ENCODE data around the gene OLA1.

Gene OLA1

DNA sequence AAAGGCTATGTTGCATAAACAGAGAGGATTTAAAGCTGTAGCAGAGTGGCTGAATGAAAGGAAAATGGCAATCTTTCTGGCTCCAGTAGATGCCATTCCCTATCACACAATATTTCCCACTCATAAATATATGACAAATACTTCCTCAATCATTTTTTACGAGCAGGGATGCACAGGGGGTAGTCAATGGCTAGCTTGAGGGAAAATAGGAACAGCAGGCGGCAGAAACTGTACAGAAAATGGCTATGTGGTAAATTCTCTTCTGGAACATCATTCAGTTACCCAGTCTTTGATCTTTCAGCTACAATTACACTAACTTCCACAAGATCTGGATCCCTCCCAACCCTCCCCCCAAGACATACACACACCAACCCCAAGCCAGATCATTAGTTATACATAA, 127.2 kb downstream of the OLA1 start:
- DNase-seq: no peak

DNA sequence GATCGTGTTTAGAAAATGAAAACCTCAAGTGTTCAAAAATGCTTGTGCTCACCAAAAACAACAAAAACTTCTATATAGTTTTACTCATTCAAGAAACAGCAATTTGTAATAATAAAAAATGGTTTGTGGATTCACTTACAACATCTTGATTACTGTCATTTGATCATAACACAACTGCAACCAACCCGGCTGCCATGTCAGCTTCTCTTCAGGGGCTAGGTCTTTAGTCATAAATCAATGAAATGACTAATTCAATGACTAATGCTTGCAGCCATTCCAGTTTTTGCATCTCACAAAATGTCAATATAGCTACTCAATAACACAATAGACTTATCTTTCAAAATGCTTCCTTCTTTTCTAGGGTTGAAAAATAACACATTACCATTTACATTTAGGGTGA, 128.0 kb downstream of the OLA1 start:
- DNase-seq: no peak

DNA sequence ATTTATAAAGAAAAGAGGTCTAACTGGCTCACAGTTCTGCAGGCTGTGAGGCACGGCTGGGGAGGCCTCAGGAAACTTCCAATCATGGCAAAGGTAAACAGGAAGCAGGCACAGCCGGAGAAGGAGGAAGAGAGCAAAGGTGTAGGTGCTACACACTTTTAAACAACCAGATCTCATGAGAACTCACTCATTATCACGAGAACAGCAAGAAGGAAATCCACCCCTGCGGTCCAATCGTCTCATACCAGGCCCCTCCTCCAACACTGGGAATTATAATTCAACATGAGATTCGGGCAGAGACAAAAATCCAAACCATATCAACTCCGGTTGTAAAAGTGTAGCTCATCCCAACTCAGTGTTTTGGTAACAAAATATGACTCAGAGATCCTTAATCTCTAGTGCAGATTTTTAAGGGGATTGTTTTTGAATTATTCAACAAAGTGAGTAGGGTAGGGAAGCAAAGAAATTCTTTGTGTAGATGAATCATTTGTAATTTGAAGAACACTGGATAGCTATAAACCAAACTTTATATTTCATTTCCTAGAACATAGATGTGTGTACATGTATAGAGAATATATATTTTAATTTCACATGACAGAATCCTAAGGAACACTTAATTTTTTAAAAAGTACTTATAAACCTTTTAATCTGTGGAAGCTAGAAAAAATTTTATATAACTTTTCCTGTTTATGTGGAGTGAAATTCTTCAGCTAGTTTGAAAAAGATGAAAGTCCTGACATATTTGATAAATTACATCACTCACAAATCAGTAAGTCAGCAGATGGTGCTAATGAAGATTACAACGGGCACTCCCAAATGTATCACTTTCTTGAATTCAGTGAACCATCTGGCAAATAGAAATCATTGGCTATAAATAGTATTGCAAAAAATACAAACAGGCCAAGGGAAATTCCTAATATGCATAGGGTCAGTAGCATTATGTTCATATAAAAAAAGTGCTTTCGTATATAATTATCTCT, 130.1 kb downstream of the OLA1 start:
- no peak for DNase-seq

DNA sequence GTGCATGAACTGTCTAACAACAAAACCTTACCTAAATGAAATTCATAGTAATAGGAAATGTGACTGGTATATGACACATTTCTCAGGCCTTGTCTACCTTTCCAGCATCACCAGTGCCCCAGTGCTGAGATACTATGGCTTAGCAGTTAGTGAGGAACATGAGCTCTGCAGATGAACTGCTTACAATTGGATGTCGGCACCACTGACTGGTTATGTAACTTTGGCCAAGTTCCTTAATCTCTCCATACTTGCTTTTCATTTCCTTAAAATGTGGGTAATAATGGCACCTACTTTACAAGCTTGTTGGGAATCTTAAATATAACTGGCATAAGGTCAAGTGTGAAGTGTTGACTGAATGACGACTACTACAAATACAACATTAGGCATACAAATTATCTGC, 136.3 kb downstream of the OLA1 start:
- DNase-seq: no peak

DNA sequence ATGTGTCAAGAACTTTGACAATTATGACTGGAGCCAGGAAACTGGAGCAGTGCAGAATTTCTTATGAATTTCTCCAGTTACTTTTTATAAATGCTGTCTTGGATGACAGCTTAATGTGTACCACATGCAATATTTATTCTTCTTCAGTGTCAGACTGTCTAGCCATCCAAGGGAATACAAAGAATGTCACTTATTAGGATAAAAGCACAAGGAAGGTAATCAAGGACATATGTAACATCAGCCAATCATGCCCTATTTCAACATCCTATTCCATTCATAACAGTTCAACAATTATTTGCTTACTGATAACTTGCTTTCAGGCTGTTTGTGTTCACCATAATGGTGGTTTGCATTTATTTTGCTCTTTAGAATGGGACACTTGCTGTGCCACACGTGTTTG, 139.8 kb downstream of the OLA1 start:
- DNase-seq: no peak

DNA sequence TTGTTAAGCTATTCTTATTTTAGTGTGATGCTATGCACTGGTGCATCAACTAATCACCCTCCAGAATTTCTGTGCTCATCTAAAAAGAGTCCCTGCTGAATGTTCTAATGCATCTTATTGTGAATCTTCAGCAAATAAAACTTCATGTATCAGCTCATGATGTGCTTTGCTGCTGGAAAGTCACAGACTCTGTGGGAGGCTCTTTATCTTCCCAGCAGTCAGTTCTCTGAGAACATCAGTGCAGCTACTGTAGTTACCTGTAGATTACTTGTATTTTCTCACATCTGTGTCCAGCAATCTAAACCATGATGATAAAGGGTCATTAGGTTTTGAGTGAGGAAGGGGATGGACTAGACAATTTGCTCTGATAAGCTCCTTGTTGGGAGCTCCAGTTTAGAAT, 141.6 kb downstream of the OLA1 start:
- no peak for DNase-seq

DNA sequence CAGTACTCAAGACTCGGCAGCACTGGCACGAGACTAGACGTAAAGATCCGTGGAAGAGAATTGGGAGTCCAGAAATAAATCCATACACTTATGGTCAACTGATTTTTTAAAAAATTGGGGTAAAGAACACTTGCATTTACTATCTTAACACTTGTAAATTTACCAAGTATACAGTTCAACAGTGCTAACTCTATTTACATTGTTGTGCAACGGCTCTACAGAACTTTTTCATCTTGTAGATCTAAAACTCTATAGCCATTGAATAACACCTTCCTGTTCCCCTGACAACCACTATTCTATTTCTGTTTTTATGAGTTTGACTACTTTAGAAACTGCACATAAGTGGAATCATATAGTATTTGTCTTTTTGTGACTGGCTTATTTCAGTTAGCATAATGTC, 153.8 kb downstream of the OLA1 start:
- DNase-seq: no peak

DNA sequence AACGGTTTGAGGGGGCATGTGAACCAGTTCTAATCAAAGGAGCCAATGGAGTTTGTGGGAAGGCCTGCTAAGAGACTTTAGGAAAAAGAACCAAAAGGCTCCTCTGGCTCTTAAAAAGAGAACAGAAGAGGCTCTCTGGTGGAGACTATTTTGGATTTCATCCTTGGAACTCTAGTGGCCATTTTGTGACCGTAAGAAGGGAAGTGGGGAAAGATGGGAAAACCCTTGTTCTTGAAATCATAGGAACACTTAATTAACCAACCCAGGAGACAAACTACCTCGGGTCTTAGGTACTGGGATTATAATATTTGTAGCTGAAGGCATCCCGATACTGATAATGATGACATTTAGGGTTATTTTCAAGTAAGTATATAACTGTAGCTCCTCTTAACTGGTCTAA, 157.9 kb downstream of the OLA1 start:
- no peak for DNase-seq

DNA sequence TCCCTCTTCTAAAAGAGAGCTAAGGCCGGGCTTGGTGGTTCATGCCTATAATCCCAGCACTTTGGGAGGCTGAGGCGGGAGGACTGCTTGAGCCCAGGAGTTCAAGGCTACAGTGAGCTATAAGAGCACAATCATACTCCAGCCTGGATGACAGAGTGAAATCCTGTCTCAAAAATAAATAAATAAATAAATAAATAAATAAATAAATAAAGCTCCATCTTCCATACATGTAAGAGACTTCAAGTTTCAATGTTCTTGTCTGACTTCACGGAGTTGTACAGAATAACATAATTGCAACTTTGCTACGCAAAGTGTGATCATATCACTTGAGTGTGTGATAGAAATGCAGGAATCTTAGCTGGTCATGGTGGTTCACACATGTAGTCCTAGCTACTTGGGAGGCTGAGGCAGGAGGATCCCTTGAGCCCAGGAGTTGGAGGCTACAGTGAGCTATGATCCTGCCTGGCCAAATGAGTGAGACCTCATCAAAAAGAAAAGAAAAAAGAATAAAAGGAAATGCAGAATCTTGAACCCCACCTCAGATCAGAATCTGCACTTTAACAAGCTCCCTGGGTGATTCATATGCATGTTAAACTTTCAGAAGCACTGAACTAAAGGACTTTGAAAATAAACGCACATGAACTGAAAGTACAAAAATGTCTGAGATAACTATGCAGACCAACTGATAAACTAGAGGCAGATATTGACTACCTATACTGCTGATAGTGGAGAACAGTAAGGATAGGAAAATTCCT, 159.4 kb downstream of the OLA1 start:
- DNase-seq: no peak

DNA sequence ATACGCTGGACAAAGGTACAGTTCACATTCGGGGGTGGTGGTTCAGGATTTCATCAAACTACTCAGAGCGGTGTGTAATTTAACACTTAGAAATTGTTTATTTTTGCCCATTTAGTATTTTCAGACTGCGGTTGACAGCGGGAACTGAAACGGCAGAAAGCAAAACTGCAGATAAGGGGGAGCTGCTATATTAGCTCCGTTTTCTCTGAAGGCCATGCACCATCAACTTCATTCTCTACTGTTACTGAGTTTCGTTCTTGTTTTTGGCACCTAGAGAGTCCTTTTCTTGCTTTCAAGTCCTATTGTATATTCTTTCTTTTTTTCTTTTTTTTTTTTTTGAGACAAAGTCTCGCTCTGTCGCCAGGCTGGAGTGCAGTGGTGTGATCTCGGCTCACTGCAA, 161.6 kb downstream of the OLA1 start:
- DNase-seq: no peak

DNA sequence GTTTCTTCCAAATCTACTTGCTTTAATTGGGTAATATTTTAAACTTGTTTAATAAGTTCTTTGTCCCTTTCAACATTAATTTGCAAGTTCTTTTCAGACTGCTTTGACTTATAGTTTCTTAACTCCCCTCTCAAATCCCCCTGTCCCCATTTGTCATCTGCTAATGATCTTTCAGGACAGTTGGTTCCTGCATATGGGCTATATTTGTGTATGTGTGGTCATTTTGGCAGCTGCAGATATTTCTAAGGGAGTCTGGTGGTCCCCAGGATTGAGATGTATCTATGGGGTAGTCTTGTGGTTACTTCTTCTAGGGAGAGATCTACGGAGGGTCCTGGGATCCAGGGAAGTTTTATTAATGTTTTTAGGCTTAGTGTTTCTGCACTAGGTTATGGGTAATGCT, 162.6 kb downstream of the OLA1 start:
- no peak for DNase-seq

DNA sequence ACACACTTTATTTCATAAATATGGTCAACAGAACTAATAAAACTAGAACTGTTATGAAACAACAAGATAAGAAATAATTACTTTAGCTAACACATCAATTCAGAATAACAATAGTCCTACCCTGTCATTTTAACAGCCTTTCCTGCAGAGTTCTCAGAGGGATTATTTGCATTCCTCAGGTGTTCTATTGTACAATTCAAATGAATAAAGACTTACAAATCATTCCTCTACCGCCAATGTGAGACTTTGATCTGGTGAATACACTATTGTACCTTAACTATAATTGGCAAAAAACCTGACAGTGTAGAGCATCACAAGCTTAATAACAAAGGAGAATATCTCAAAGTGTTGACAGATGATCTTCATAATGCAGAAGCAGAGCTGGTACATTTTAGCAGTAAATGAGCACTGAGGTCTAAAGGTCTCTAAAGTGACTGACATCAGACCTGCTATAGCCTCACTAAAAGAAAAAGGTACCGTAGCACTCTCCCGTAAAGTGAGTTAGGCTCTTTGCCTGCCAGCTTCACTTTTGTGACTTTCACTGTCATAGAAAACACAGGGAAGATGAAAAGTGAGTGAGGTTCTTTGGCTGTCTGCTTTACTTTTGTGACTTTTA, 164.4 kb downstream of the OLA1 start:
- DNase-seq: no peak

DNA sequence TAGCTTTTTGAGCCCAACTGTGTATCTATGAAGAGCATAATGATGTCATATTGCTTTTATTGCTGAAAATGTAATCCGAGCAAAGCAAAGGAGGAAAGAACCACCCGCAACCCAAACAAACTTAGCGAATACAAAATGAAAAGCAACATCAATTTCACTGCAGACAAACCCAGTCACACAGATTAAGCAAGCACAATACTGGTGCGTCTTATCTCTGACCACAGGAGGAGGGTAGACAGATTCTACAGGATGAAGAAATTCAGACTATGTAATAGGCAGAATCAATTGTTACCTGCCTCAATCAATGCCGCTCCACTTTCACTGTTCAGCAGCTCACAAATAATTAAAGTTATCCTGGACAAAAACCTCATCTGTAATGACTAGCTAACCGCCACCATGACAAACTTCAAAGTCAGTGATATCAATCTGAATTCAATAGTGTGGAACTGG, 167.6 kb downstream of the OLA1 start:
- DNase-seq: no peak

DNA sequence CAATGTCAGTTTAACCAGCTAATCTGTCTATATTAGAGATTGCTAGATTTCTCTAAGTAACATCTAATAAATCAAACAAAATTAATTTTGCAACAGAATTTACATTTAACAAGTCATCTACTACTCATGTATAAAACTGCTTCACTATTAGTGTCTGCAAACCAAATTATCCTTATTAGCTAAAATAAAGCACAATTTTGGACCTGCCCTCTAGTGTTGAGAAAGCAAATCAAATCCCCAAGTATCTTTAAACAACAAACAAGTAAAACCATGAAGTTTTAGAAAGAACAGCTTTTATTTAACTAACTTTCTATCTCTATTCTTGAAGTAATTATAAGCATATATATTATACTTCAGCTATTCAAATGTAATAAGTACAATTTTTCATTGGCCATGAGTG, 170.1 kb downstream of the OLA1 start:
- DNase-seq: no peak

DNA sequence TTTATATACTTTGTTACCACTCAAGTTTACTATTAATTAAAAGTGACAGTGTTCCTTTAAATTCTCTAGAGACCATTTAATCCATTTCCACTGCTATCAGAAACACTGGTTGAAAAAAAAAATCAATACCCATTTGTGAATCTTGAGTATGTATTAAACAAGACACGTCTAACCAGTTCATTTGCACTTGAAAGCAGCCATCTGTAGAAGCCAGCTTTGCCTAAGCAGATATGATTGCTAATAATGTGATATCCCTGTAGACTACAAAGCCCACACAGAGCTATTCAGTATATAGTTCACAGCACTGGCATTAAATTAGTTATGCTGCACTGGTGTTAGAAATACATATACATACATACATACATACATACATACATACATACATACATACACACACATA, 171.4 kb downstream of the OLA1 start:
- no peak for DNase-seq

DNA sequence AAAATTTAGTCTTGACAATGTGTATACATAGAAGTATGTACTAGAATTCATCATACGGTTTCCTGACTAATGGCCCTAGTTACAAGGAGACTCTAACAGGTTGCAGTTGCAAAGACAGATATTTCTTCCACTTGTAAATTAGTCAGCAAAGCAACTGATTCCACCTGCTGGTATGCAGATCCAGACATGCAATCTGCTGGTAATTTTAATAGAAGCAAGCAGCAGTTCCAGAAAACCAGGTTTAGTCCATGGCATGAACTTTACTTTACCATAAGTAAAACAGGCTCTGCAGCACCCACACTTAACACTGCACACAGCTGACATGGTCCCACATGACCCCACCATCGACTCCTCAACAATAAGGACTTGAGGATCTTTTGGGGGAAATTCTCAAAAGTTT, 172.3 kb downstream of the OLA1 start:
- no peak for DNase-seq

DNA sequence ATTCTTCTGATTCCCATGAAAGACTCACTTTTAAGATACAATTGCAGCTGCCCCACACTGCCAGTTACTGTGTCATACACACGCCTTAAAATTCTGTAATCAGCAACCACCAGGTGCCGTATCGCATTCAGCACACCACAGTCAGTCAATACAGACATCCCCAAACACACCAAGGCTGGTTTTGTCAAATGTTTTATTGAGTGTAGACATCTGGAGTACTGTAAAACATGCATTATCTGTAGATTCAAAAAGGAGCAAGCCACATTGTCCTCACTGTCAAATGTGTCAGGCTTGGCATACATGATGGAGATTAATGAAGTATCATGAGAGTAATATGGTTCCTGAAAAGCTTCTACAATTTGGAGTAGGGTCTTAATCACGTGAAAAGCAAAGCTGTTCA, 173.5 kb downstream of the OLA1 start:
- no peak for DNase-seq

DNA sequence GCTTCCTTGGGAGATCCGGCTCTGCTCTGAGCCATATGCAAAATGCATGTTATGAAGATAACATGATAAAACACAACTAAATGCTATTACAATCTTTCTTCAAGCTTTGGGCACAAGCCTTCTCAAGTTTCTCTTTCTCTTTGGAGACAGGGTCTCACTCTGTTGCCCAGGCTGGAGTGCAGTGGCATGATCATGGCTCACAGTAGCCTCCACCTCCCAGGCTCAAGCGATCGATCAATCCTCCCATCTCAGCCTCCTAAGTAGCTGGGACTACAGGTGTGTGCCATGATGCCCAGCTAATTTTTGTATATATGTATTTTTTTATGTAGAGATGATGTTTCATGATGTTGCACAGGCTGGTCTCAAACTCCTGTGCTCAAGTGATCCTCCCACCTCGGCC, 175.5 kb downstream of the OLA1 start:
- no peak for DNase-seq

DNA sequence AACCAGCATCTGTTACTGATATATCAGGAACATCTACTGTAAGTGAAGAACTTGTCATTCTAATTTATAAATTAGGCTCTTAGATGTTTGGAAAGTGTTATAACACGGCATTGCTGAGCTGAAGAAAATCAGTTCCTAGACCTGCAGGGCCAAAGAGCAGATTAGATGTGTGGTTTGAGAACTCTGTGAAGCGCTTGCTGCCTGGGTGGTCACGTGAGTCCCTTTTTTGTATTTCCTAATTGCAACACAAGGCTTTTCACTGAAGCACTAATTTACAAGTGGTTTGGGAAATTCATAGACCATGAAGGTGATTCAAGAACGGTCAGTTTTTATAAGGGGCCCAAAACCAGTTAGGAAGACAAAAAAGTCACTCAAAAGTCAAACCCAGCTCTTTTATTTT, 176.3 kb downstream of the OLA1 start:
- no peak for DNase-seq

DNA sequence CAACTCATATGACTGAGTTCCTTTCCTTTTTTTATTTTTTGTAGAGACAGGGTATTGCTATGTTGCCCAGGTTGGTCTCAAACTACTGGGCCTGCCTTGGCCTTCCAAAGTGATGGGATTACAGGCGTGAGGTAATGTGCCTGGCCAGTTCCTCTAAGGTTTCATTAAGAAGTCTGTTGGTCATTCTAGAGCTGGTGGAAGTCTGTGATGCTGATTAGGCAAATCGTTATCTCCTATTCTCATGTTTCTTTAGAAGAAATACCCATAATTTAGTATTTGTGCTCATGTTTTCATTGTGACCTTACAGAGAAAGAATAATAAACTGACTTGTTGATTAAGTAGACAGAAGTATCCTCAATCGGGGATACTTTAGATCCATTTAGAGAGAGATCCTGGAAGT, 177.0 kb downstream of the OLA1 start:
- DNase-seq: no peak

DNA sequence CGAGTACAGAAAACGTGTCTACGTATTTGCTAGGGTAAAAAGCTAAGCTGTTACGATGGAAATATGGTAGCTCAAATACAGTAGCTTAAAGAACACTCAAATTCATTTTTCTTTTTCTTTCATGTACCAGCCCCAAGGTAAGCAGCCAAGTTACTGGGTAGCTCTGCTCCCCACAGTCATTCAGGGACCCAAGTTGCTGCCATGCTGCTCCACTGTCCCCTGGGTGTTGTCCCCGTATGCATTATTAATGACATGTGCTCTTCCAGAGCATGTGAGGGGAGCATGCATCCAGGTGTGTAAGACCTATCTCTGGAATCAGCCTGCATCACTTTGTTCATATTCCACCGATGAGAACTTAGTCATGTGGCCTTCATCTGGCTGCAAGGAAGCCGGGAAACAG, 178.1 kb downstream of the OLA1 start:
- no peak for DNase-seq

DNA sequence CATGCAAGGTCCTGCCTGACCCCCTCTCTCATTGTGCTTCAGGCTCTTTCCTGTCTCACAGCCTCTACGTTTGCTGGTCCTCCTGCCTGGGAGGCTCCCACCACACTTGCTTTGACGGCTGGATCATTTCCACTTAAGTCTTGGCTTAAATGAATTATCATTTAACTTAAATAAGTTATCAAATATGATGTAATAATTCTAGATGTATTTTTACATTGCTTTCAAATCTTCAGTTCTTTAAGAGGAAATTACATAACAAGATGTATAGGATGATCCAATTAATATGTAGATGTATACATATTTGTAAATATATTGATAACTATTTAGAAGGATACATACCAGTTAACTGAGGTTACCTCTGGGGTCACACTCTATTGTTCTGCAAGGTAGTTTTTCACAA, 180.5 kb downstream of the OLA1 start:
- no peak for DNase-seq

Data from amygdala (tissue), 56 donors.